Body of pancreas (tissue), 4 donors: ENCODE measurements around the gene MFAP2.

Experiments
- POLR2A ChIP-seq, 3 donors: fragments of 450-650 bp; IDR thresholded peaks; one replicate each; pipeline ENCODE4 v1.6.1; 2016; ENCODE audit warnings: antibody characterized with exemption in 3 of 3, mild to moderate bottlenecking in 2 of 3
- TF ChIP-seq, protein P1 (sequence below), 7 experiments: fragments of 450-650 bp in 4 of 7; fragments of 200-600 bp in 3 of 7; sonication (generic) in 3 of 7; IDR thresholded peaks; one replicate each; pipeline ENCODE4 v1.5.1; 2016 to 2019; ENCODE audit warnings: antibody characterized with exemption in 7 of 7

DNA sequence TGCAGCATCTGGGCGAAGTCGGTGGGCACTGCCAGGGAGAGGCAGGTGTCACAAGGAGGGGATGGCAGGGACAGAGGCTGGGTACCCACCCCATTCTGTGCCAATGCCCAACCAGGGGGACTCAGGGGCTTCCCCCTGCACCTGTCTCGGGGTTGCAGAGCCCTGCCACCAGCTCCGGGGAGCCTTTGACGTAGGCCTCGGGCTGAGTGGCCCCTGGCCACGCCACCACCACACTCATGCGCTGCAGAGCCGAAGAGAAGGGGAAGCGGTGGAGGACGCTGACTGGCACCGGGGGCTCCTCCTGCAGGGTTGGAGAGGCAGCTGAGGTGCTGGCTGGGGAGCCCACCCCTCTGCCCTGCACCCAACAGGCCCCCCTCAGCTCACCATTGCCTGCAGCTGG lies 11.7 kb upstream of the MFAP2 start:
- no peak for TF ChIP-seq POLR2A (IDR thresholded peaks at IDR 0.05)
- TF ChIP-seq, protein P1, sequence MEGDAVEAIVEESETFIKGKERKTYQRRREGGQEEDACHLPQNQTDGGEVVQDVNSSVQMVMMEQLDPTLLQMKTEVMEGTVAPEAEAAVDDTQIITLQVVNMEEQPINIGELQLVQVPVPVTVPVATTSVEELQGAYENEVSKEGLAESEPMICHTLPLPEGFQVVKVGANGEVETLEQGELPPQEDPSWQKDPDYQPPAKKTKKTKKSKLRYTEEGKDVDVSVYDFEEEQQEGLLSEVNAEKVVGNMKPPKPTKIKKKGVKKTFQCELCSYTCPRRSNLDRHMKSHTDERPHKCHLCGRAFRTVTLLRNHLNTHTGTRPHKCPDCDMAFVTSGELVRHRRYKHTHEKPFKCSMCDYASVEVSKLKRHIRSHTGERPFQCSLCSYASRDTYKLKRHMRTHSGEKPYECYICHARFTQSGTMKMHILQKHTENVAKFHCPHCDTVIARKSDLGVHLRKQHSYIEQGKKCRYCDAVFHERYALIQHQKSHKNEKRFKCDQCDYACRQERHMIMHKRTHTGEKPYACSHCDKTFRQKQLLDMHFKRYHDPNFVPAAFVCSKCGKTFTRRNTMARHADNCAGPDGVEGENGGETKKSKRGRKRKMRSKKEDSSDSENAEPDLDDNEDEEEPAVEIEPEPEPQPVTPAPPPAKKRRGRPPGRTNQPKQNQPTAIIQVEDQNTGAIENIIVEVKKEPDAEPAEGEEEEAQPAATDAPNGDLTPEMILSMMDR (IDR thresholded peaks at IDR 0.05): no peak
